ENCODE results near the gene ZDHHC22. TPM values are rescaled to one million over a fixed set of nuclear protein-coding genes. Genes with fewer than 3 reads are reported as not detected.

ZDHHC22 gene
- total RNA-seq: not detected in 2 replicates

GRCh38 chr14:77141214-77142004 lies at the start of gene ZDHHC22:
Gene ZDHHC22, minus strand, starts transcription at chr14:77141791. Its CDS starts 2,053 bp downstream, at chr14:77139738.

GRCh38 chr14:77181603-77182437 lies 40.2 kb upstream of the ZDHHC22 start, which contains the start of gene TMEM63C:
Gene TMEM63C, plus strand, starts transcription at chr14:77181798. Its CDS starts 37,016 bp downstream, at chr14:77218814.

GRCh38 chr14:77097700-77098528 lies 43.7 kb downstream of the ZDHHC22 start, which contains the start of gene CIPC:
Gene CIPC, plus strand, starts transcription at chr14:77098258. Its CDS starts 7,451 bp downstream, at chr14:77105709.

Other genes with a start within 250 kb of the ZDHHC22 start
- 52.6 and 75.9 TPM in 2 replicates for gene IRF2BPL, start 113.1 kb downstream of the ZDHHC22 start, total RNA-seq
- 6.4 and 8.3 TPM in 2 replicates for gene CIPC, start 43.5 kb downstream of the ZDHHC22 start, total RNA-seq
- 0.08 and 1.9 TPM in 2 replicates for gene TMEM63C, start 40.0 kb upstream of the ZDHHC22 start, total RNA-seq
- not detected in 2 replicates for gene NGB, start 129.4 kb upstream of the ZDHHC22 start, total RNA-seq
- gene POMT2, start 179.1 kb upstream of the ZDHHC22 start, total RNA-seq: 10.4 and 11.8 TPM in 2 replicates
- gene GSTZ1, start 179.2 kb upstream of the ZDHHC22 start, total RNA-seq: 45.5 and 50.1 TPM in 2 replicates
- 8.3 and 9.2 TPM in 2 replicates for gene TMED8, start 235.3 kb upstream of the ZDHHC22 start, total RNA-seq
- gene SAMD15, start 235.6 kb upstream of the ZDHHC22 start, total RNA-seq: 0.19 and 0.39 TPM in 2 replicates